Kidney (tissue), 14 donors: ENCODE measurements around the gene STEAP1. TPM values are rescaled to one million over a fixed set of nuclear protein-coding genes. Genes with fewer than 3 reads are reported as not detected.
"Not testable (repeated sequence)": the region's sequence is repeated elsewhere in the genome, so short reads cannot be mapped to it uniquely, and the experiment has no call there.

Experiments
- DNase-seq, 5 donors: peaks; one replicate each; pipeline ENCODE4 v3.0.0-alpha.2; 2013 to 2020
- FAIRE-seq: peaks from 2 replicates; lab custom pipeline; 2012; peaks lifted over from hg19 to GRCh38; lab: Jason Lieb, UNC
- H3K27ac ChIP-seq, 2 donors: one replicate each; pipeline ENCODE4 v1.7.0; 2013; ENCODE audit warnings: low read depth in 2 of 2, low read length in 2 of 2, inconsistent platforms in 1 of 2
- H3K27me3 ChIP-seq: one replicate; pipeline ENCODE4 v1.7.1; 2013; ENCODE audit warnings: low read length, inconsistent platforms; ENCODE audit not compliant: control insufficient read depth, insufficient read depth
- H3K36me3 ChIP-seq, 3 donors: one replicate each; pipeline versions ENCODE4 v1.7.0 to v1.7.1; 2013; ENCODE audit warnings: low read length in 3 of 3, control low read depth in 1 of 3, inconsistent platforms in 1 of 3; ENCODE audit not compliant: insufficient read depth in 3 of 3, control insufficient read depth in 2 of 3
- H3K4me1 ChIP-seq, 3 donors: one replicate each; pipeline versions ENCODE4 v1.7.0 to v1.7.1; 2013; ENCODE audit warnings: low read length in 3 of 3, inconsistent platforms in 1 of 3, low read depth in 1 of 3; ENCODE audit not compliant: control insufficient read depth in 2 of 3, insufficient read depth in 2 of 3
- H3K4me3 ChIP-seq, 3 donors: one replicate each; pipeline versions ENCODE4 v1.7.0 to v1.8.1; 2013; ENCODE audit warnings: low read length in 3 of 3, control low read depth in 1 of 3, inconsistent platforms in 1 of 3
- H3K9ac ChIP-seq, 3 donors: one replicate each; pipeline versions ENCODE4 v1.7.0 to v1.7.1; 2013; ENCODE audit warnings: low read length in 3 of 3, control low read depth in 1 of 3, inconsistent platforms in 1 of 3
- H3K9me3 ChIP-seq, 3 donors: one replicate each; pipeline versions ENCODE4 v1.7.0 to v1.7.1; 2013; ENCODE audit warnings: low read length in 3 of 3, control low read depth in 1 of 3, inconsistent platforms in 1 of 3; ENCODE audit not compliant: control insufficient read depth in 2 of 3, insufficient read depth in 1 of 3
- CTCF ChIP-seq: IDR thresholded peaks from 3 replicates; pipeline ENCODE4 v1.5.1; 2012; ENCODE audit warnings: mild to moderate bottlenecking, moderate library complexity, borderline replicate concordance; ENCODE audit not compliant: insufficient read depth; ENCODE audit errors: extremely low read depth
- intact Hi-C: fragments of 100-400 bp; cut with DNase I; formaldehyde crosslinking; loops from one replicate; pipeline ENCODE4 v1.11.1; 2022
- polyA plus RNA-seq: library from polyadenylated mRNA; stranded (reverse); fragments of 350-450 nt; fragmentation: Illumina TruSeq; extraction: RNeasy Lipid Tissue Mini Kit (QIAGEN cat#74804); gene quantifications from one replicate; pipeline ENCODE4 v1.2.3, GENCODE V29; 2014; ENCODE audit warnings: low read depth, low replicate concordance; ENCODE audit not compliant: insufficient read depth
- total RNA-seq: library from RNA; stranded (reverse); fragmentation: NEBNext Ultra II Directional; extraction: Animal tissue kit (Norgen Biotek cat#: 25700); gene quantifications from one replicate; pipeline ENCODE4 v1.2.1, GENCODE V29; 2021
- donor health status: control.
- donor health status: control.
- donor health status: control.
- donor health status: control.
- donor health status: control.
- donor health status: DM: yes; HTN: yes; CAD: no.
- donor health status: Normal renal cell carcinoma (clear cell type).

STEAP1 gene
- total and polyA plus RNA-seq, 2 donors from 2014 or later, result 4.4 to 6.3 TPM

DNA sequence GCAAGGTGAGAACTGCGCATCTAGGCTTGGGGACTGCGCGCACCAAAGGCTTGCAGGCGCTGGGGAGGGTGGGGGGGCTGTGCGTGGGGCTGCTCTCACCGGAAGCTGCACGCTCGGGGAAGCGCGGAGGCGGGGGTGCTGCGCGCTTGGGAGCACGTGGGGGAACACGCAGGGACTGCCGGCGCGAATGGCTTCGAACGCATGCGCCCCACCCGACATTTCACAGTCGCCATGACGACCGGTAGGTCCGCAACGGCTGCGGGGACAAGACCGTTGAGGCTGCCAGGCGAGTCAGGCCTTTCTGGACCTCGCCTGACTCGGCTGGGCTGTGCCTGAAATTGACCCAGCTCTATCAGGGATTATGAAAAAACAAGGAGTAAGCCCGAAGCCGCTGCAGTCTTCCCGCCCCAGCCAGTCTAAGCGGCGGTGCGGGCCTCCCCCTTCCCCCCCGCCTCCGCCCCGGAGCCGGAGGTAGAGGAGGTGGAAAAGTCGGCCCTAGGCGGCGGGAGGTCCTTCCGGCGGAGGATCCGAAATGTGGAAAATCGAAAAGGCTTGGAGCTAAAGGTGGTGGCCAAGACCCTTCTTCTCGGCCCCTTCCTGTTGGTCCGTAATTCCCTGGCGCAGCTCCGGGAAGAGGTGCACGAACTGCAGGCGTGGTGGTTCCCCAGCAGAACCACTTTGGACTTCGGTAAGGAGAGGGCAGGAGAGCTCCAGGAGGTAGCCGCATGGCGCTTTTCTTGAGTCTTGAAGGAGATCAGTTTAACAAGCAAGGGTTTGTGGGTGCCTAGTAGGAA is 34.9 kb upstream of the STEAP1 start:
- Histone ChIP-seq H3K4me3 (peak overlapping the region; percentile 60 to 68 (median 64)), H3K4me1 (no peaks in the 10 kb centered on the region), H3K9ac (peak overlapping the region in 2 of 3 donors; percentile 12 to 18), H3K27ac (no peak overlapping the region), H3K27me3 (no peaks in the 10 kb centered on the region), H3K9me3 (no peaks in the 10 kb centered on the region), H3K36me3 (no peaks in the 10 kb centered on the region)
- intact Hi-C loops, result no loop called here
- peak; percentile 60 to 81 (median 70) for DNase-seq
- no peak for FAIRE-seq
- no peak for TF ChIP-seq CTCF

- DNase-seq, H3K27me3 ChIP-seq, H3K9me3 ChIP-seq, H3K27ac ChIP-seq, H3K9ac ChIP-seq, intact Hi-C loops, H3K4me1 ChIP-seq, FAIRE-seq, H3K36me3 ChIP-seq: not testable (repeated sequence)
- peak overlapping the region in 2 of 3 donors; percentile 64 to 68 for H3K4me3 ChIP-seq
Measured at GRCh38 chr7:90120205-90120604, 34.1 kb upstream of the STEAP1 start.

DNA sequence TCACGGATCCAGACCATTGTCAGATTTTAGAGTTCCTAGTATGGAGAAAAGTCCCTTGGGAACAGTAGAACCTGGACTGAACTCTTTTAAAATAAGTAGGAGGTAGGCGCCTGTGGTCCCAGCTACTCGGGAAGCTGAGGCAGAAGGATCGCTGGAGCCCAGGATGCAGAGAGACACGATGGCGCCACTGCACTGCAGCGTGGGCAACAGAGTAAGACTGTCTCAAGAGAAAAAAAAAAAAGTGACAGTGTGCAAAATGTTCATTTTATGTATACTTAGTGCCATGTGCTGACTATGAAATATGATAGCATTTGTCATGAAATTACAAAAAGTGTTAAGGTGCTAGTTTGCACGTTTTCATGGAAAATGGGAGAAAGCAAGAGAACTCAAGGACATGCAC is 22.5 kb upstream of the STEAP1 start:
- H3K27me3 ChIP-seq, H3K36me3 ChIP-seq, FAIRE-seq, H3K27ac ChIP-seq, H3K9me3 ChIP-seq, DNase-seq, H3K4me1 ChIP-seq, H3K4me3 ChIP-seq, H3K9ac ChIP-seq, intact Hi-C loops: not testable (repeated sequence)

GRCh38 chr7:90147079-90147960 is 6.9 kb upstream of the STEAP1 start:
- FAIRE-seq, H3K9ac ChIP-seq, H3K9me3 ChIP-seq, intact Hi-C loops, H3K36me3 ChIP-seq, H3K4me1 ChIP-seq, H3K27me3 ChIP-seq, H3K27ac ChIP-seq, H3K4me3 ChIP-seq, DNase-seq: not testable (repeated sequence)
